ENCODE results near the gene SLC22A6. TPM values are rescaled to one million over a fixed set of nuclear protein-coding genes. Genes with fewer than 3 reads are reported as not detected.

Gene SLC22A6
- total RNA-seq, 1 experiment from 2014 or later, result not detected

DNA sequence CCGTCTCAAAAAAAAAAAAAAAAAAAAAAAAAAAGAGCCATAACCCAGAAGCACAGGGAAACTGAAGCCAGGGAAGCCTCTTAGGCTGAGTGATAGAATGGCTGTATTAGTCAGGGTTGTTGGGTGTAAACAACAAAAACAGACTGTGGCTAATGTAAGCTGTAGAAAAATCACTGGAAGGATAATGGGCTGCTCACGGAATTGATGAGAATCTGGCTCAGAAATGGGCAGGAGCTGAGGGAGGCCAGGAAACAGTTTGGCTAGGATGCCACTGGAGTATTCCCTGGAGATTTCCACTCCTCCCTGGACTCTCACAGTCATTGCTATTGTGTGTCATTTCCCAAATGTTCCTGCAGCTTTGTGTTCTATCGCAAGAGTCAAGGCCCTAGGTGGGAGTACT, 22.4 kb downstream of the SLC22A6 start:
- ChIA-PET CTCF (interaction anchor here (0.7 to 3.6 kb wide), 3 partner anchors 12 to 130 kb away, joined by 3 to 32 read pairs (median 11); no protein-coding TSS in a partner anchor), POLR2A (no interaction called here)
- Mint-ChIP-seq H3K4me3 (no peak overlapping the region), H3K27me3 (ENCODE audit: low read depth) (peaks cover 13% of the 10 kb centered on the region), H3K9me3 (peaks cover 13% of the 10 kb centered on the region; the same call in 1 of the 2 replicates), H3K36me3 (no peaks in the 10 kb centered on the region), H3K4me1 (no peaks in the 10 kb centered on the region), H3K27ac (no peak overlapping the region)
- DNase-seq (ENCODE audit: low spot score), result no peak
- no peak for ATAC-seq
- TF ChIP-seq SMAD4 (CRISPR knock-in tag; IDR thresholded peaks at IDR 0.05), result no peak
- TF ChIP-seq, protein P1, sequence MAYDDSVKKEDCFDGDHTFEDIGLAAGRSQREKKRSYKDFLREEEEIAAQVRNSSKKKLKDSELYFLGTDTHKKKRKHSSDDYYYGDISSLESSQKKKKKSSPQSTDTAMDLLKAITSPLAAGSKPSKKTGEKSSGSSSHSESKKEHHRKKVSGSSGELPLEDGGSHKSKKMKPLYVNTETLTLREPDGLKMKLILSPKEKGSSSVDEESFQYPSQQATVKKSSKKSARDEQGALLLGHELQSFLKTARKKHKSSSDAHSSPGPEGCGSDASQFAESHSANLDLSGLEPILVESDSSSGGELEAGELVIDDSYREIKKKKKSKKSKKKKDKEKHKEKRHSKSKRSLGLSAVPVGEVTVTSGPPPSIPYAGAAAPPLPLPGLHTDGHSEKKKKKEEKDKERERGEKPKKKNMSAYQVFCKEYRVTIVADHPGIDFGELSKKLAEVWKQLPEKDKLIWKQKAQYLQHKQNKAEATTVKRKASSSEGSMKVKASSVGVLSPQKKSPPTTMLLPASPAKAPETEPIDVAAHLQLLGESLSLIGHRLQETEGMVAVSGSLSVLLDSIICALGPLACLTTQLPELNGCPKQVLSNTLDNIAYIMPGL (CRISPR knock-in tag; IDR thresholded peaks at IDR 0.05), result no peak
- TF ChIP-seq, protein P2, sequence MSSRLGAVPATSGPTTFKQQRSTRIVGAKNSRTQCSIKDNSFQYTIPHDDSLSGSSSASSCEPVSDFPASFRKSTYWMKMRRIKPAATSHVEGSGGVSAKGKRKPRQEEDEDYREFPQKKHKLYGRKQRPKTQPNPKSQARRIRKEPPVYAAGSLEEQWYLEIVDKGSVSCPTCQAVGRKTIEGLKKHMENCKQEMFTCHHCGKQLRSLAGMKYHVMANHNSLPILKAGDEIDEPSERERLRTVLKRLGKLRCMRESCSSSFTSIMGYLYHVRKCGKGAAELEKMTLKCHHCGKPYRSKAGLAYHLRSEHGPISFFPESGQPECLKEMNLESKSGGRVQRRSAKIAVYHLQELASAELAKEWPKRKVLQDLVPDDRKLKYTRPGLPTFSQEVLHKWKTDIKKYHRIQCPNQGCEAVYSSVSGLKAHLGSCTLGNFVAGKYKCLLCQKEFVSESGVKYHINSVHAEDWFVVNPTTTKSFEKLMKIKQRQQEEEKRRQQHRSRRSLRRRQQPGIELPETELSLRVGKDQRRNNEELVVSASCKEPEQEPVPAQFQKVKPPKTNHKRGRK (CRISPR knock-in tag; IDR thresholded peaks at IDR 0.05; ENCODE audit: borderline replicate concordance), result no peak
- no peak for TF ChIP-seq FOXK1 (CRISPR knock-in tag; IDR thresholded peaks at IDR 0.05)
- TF ChIP-seq, protein P3, sequence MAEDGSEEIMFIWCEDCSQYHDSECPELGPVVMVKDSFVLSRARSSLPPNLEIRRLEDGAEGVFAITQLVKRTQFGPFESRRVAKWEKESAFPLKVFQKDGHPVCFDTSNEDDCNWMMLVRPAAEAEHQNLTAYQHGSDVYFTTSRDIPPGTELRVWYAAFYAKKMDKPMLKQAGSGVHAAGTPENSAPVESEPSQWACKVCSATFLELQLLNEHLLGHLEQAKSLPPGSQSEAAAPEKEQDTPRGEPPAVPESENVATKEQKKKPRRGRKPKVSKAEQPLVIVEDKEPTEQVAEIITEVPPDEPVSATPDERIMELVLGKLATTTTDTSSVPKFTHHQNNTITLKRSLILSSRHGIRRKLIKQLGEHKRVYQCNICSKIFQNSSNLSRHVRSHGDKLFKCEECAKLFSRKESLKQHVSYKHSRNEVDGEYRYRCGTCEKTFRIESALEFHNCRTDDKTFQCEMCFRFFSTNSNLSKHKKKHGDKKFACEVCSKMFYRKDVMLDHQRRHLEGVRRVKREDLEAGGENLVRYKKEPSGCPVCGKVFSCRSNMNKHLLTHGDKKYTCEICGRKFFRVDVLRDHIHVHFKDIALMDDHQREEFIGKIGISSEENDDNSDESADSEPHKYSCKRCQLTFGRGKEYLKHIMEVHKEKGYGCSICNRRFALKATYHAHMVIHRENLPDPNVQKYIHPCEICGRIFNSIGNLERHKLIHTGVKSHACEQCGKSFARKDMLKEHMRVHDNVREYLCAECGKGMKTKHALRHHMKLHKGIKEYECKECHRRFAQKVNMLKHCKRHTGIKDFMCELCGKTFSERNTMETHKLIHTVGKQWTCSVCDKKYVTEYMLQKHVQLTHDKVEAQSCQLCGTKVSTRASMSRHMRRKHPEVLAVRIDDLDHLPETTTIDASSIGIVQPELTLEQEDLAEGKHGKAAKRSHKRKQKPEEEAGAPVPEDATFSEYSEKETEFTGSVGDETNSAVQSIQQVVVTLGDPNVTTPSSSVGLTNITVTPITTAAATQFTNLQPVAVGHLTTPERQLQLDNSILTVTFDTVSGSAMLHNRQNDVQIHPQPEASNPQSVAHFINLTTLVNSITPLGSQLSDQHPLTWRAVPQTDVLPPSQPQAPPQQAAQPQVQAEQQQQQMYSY (CRISPR knock-in tag; IDR thresholded peaks at IDR 0.05), result no peak
- TF ChIP-seq FOXP1 (CRISPR knock-in tag; IDR thresholded peaks at IDR 0.05; ENCODE audit: borderline replicate concordance), result no peak
- TF ChIP-seq RORB (CRISPR knock-in tag; IDR thresholded peaks at IDR 0.05), result no peak

DNA sequence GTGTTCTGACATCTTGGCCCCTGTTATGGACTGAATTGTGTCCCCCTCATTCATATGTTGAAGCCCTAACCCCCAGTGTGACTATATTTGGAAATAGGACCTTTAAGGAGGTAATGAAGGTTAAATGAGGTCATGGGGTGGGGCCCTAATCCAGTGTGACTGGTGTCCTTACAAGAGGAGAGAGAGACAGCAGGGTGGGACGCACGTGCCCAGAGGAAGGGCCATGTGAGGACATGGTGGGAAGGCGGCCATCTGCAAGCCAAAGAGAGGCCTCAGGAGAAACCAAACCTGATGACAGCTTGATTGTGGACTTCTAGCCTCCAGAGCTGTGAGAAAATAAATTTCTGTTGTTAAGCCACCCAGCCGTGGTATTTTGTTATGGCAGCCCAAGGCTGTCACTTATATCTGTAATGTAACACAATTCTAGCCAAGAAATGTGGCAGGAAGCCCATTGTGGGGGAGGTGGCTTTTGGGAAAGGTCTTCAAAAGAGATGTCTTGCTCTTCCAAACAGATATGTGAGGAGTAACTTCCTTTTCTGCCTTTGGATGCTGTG, 23.7 kb downstream of the SLC22A6 start:
- ChIA-PET POLR2A (no interaction called here), CTCF (interaction anchor here (2.9 to 3.6 kb wide), 2 partner anchors 14 to 55 kb away, joined by 11 to 19 read pairs; no protein-coding TSS in a partner anchor)
- ATAC-seq (no peak), DNase-seq (ENCODE audit: low spot score) (no peak)
- Mint-ChIP-seq H3K9me3 (peaks cover 2% of the 10 kb centered on the region; the same call in 1 of the 2 replicates), H3K36me3 (no peaks in the 10 kb centered on the region), H3K4me1 (peaks cover 8% of the 10 kb centered on the region), H3K4me3 (no peak overlapping the region), H3K27me3 (ENCODE audit: low read depth) (peaks cover 3% of the 10 kb centered on the region), H3K27ac (no peak overlapping the region)
- TF ChIP-seq, protein P4, sequence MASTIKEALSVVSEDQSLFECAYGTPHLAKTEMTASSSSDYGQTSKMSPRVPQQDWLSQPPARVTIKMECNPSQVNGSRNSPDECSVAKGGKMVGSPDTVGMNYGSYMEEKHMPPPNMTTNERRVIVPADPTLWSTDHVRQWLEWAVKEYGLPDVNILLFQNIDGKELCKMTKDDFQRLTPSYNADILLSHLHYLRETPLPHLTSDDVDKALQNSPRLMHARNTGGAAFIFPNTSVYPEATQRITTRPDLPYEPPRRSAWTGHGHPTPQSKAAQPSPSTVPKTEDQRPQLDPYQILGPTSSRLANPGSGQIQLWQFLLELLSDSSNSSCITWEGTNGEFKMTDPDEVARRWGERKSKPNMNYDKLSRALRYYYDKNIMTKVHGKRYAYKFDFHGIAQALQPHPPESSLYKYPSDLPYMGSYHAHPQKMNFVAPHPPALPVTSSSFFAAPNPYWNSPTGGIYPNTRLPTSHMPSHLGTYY (CRISPR knock-in tag; IDR thresholded peaks at IDR 0.05), result no peak
- TF ChIP-seq GTF2I (CRISPR knock-in tag; conservative IDR thresholded peaks at IDR 0.05), result no peak
- TF ChIP-seq ESRRA (CRISPR knock-in tag; IDR thresholded peaks at IDR 0.05; ENCODE audit: borderline replicate concordance), result no peak
- no peak for TF ChIP-seq SOX15 (CRISPR knock-in tag; IDR thresholded peaks at IDR 0.05)
- TF ChIP-seq, protein P5, sequence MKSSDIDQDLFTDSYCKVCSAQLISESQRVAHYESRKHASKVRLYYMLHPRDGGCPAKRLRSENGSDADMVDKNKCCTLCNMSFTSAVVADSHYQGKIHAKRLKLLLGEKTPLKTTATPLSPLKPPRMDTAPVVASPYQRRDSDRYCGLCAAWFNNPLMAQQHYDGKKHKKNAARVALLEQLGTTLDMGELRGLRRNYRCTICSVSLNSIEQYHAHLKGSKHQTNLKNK (CRISPR knock-in tag; IDR thresholded peaks at IDR 0.05), result no peak
- TF ChIP-seq FOXP1 (CRISPR knock-in tag; IDR thresholded peaks at IDR 0.05; ENCODE audit: borderline replicate concordance), result no peak
- no peak for TF ChIP-seq ATF1 (CRISPR knock-in tag; IDR thresholded peaks at IDR 0.05)
- no peak for TF ChIP-seq JAZF1 (CRISPR knock-in tag; IDR thresholded peaks at IDR 0.05)
- TF ChIP-seq FOXJ3 (CRISPR knock-in tag; IDR thresholded peaks at IDR 0.05; ENCODE audit: borderline replicate concordance), result no peak
- no peak for TF ChIP-seq ZNF317 (CRISPR knock-in tag; IDR thresholded peaks at IDR 0.05; ENCODE audit: borderline replicate concordance, low read depth)
- TF ChIP-seq IRF2 (CRISPR knock-in tag; IDR thresholded peaks at IDR 0.05; ENCODE audit: borderline replicate concordance, low read depth), result no peak
- TF ChIP-seq FOXK1 (CRISPR knock-in tag; IDR thresholded peaks at IDR 0.05), result no peak
- TF ChIP-seq, protein P6, sequence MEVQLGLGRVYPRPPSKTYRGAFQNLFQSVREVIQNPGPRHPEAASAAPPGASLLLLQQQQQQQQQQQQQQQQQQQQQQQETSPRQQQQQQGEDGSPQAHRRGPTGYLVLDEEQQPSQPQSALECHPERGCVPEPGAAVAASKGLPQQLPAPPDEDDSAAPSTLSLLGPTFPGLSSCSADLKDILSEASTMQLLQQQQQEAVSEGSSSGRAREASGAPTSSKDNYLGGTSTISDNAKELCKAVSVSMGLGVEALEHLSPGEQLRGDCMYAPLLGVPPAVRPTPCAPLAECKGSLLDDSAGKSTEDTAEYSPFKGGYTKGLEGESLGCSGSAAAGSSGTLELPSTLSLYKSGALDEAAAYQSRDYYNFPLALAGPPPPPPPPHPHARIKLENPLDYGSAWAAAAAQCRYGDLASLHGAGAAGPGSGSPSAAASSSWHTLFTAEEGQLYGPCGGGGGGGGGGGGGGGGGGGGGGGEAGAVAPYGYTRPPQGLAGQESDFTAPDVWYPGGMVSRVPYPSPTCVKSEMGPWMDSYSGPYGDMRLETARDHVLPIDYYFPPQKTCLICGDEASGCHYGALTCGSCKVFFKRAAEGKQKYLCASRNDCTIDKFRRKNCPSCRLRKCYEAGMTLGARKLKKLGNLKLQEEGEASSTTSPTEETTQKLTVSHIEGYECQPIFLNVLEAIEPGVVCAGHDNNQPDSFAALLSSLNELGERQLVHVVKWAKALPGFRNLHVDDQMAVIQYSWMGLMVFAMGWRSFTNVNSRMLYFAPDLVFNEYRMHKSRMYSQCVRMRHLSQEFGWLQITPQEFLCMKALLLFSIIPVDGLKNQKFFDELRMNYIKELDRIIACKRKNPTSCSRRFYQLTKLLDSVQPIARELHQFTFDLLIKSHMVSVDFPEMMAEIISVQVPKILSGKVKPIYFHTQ (CRISPR knock-in tag; IDR thresholded peaks at IDR 0.05), result no peak
- TF ChIP-seq, protein P3 (CRISPR knock-in tag; IDR thresholded peaks at IDR 0.05), result no peak
